GM18517 (cell line): ENCODE results near the gene BCAS1.
A peak's percentile ranks its signal among the peaks of the same experiment; 100 is the strongest.
"Not testable (repeated sequence)": the region's sequence is repeated elsewhere in the genome, so short reads cannot be mapped to it uniquely, and the experiment has no call there.

Experiments
- ATAC-seq: cut with Tn5 transposase; IDR thresholded peaks from one replicate; pipeline ENCODE4 v1.9.1; 2021; ENCODE audit warnings: mild to moderate bottlenecking, moderate library complexity; ENCODE audit not compliant: unreplicated experiment

Gene BCAS1

DNA sequence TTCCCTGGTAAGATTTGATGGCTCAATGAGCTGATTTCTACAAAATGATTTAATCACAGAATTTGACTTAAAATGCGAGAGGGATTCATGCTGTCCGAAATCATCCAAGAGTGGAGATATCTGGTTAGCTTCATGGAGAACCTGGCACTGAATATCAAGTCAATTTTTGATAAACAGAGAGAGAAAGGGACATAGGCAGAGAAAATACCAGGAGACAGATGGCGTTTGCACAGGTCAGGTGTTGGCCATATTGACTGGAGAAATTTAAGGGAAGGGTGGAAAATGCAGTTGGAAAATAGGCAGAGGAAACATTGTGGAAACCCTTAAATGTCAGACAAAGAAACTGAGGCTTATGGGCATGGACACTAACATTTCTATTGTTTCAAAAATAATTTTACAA lies 47.0 kb downstream of the BCAS1 start:
- ATAC-seq, result no peak

DNA sequence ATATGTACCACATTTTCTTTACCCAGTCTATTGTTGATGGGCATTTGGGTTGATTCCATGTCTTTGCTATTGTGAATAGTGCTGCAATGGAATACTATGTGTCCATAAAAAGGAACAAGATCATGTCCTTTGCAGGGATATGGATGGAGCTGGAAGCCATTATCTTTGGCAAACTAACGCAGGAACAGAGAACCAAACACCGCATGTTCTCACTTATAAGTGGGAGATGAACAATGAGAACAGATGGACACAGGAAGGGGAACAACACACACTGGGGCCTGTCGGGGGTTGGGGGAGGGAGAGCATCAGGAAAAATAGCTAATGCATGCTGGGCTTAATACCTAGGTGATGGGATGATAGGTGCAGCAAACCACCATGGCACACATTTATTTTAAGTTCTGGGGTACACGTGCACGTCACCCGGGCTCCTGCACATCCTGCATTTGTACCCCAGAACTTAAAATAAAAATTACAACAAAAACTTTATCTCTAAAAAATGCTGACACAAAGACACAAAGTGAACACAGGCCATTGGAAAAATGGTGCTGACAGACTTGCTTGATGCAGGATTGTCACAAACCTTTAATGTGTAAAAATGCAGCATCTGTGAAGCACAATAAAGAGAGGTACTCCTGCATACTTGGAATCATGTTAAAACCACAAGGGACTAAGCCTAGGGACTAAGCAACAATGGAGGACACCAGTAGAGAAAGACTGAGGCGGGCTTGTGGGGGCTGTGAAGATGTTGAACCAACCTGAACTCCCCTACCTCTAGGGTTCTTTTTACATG lies 48.8 kb downstream of the BCAS1 start:
- no peak for ATAC-seq

- ATAC-seq, result no peak
Observed at GRCh38 chr20:54020868-54021267, 49.5 kb downstream of the BCAS1 start.

DNA sequence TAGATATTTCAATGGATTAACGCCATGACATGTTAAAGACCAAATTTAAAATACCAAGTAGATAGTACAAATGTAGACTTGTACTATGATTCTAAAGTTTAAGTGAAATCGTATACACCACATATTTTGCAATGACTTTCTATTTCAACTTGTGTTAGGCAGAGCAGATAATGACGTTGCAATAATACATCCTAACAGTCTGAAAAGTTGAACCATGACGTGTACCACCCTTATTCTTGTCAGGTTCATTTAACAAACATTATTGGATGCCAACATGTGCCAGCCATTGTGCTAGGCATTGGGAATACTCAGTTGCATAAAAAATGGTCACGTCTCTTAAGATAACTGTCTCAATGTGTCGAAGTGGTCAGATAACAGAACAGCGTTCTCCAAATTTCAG lies 50.0 kb downstream of the BCAS1 start:
- ATAC-seq, result no peak

GRCh38 chr20:54019585-54019984 lies 50.8 kb downstream of the BCAS1 start:
- no peak for ATAC-seq

DNA sequence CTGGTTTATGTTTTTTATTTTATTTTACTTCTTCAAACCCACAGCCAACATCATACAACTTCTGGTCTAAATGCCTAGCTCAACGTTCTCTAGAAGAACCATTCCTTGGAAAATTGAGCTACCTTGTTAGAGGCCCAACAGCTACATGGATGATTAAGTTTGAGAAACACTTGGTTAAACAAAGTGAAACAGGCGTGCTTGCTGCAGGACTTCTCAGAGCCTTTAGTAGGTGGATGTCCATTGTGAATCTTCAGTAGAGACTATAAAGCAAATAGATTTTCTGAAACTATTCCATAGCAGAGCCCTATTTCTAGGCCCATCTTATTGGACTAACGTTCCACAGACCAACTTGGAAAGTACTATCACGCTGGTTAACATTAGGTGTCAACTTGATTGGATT lies 51.3 kb downstream of the BCAS1 start:
- ATAC-seq, result no peak

DNA sequence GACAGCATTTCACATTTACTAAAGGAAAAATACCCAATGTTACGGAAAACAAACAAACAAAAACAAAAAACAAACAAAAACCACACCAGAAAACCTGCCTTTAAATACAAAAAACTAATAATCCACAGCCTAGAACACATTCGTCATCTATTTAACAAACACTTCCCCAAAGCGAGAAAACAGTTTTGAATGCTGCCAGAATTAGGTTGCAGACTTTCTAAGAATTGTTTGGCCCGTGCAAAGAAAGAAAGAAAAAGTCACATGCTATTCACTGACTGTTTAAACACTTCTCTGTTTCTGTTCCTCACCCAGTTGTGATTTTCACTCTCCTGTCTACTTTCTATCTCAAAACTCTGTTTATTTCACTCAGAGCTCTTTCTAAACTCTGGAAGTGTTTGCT lies 52.5 kb downstream of the BCAS1 start:
- ATAC-seq, result peak; percentile 94

DNA sequence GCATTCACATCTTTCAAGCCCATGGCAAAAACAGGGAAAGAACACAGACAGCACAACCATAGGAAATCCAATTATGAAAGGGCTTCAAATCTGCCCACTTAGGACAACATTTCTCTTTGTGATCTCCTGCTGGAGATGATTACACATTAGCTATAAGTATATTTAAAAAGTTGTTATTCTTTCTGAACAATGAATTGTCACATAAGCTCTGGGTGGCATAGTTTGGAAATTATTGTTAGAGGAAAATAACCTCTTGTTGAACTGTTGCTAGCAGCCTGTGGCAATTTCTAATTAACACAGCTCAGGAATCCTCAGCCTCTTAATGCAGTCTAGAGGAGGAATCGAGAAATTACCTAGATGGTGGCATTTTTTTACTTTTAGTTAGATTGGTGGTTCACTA lies 54.9 kb downstream of the BCAS1 start:
- no peak for ATAC-seq

DNA sequence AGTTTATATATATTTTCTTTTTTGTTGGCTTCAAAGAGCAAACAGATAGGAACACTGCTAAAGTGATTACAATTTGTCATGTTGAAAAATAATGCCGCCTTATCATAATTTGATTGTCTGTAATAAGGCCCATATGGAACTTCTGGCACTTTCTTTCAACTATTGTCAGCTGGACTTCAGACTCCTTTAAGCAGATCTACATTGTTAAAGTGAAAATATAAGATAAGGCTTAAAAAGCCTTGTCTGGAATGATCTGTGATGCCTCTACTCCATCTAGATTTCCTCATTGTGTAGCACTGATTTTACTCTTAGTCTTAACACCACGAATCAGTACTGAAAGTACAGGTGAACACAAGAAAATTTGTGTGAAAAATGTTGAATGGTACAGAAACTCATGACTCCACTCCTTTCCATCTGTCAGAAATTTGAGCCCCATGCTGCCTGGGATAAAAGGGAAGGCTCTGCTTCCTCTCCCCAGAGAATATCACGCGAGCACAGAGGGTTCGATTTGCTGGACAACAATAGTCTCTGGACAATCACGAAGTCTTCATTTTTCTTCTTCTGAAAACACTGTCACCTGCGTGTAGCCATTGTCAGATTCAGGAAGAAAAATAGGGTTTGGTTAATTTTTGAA lies 56.0 kb downstream of the BCAS1 start:
- ATAC-seq, result no peak

- ATAC-seq, result no peak
Observed at GRCh38 chr20:54013471-54013870, 56.9 kb downstream of the BCAS1 start.

GRCh38 chr20:54011346-54011745 lies 59.0 kb downstream of the BCAS1 start:
- ATAC-seq, result no peak

- ATAC-seq, result not testable (repeated sequence)
Observed at GRCh38 chr20:54006216-54006615, 64.2 kb downstream of the BCAS1 start.

DNA sequence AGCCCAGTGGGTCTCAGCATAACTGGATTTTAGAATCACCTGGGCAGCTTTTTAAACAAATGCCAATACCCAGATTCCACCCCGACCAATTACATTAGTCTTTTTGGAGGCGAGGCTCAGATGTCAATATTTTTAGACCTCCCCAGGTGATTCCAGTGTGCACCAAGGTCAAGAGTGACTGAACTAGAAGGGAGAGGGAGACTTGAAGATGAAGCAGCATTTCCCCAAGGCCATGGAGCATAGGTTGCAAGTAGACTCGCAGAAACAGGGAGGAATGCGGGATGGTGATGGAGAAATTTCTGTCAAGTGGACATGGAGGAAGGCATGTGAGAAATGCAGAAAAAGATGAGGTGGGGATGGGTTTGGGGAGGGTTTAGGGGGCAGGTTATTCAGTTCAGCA lies 64.9 kb downstream of the BCAS1 start:
- ATAC-seq, result no peak

DNA sequence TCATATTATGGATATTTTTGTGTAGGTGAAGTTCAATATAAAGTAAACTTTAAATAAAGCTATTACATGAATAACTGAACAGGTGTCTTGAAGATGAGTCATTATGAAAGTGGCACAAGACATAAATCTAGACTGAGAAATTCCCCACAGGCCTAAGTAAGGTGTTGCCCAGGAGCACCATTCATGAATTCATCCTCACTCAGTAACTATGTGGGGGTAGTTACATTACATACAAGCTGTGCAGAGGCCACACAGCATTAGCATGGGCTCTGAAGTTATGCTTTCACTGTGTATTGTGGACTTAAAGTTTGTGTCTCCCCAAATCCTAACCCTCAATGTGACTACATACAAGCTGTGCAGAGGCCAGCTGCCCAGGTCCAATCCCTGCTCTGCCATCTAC lies 65.9 kb downstream of the BCAS1 start:
- ATAC-seq, result peak; percentile 98

DNA sequence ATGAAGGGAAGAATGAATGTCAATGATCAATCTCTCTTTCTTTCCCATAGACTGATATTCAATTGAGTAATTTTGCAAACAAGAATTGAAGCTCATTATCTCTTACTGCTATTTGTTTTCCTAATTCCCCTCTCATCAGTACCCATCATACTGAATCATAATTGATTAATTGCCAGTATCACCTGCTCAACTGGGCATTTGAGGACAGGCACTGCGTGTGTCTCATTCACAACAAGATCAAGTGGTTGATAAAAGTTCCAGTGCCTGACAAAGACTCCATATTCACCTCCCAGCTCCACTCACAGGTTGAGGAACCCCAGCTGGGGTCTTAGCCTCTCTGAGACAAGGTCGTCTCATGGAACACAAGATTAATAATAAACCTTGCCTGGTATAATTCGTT lies 67.7 kb downstream of the BCAS1 start:
- no peak for ATAC-seq

- no peak for ATAC-seq
Observed at GRCh38 chr20:54002056-54002575, 68.3 kb downstream of the BCAS1 start.

GRCh38 chr20:54000914-54001313 lies 69.5 kb downstream of the BCAS1 start:
- ATAC-seq, result no peak

- no peak for ATAC-seq
Observed at GRCh38 chr20:54000262-54000661, 70.1 kb downstream of the BCAS1 start.

DNA sequence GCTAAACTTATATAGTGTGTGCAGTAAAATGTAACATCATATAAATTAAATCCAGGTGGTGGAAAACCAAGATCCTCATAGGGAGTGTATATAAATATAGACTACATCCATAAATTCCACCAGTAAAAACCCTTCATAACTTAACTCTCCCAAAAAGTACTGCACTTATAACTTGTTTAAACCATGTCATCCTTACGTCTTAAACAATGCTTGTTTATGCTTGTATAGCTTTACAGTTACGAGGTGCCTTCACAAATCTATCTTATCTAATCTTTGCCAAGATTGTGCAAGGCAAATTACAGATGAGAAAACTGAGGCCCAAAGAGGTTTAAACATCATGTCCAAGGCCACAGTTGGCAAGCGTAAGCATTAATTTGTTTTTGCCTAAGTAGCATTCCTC lies 71.3 kb downstream of the BCAS1 start:
- ATAC-seq, result no peak

DNA sequence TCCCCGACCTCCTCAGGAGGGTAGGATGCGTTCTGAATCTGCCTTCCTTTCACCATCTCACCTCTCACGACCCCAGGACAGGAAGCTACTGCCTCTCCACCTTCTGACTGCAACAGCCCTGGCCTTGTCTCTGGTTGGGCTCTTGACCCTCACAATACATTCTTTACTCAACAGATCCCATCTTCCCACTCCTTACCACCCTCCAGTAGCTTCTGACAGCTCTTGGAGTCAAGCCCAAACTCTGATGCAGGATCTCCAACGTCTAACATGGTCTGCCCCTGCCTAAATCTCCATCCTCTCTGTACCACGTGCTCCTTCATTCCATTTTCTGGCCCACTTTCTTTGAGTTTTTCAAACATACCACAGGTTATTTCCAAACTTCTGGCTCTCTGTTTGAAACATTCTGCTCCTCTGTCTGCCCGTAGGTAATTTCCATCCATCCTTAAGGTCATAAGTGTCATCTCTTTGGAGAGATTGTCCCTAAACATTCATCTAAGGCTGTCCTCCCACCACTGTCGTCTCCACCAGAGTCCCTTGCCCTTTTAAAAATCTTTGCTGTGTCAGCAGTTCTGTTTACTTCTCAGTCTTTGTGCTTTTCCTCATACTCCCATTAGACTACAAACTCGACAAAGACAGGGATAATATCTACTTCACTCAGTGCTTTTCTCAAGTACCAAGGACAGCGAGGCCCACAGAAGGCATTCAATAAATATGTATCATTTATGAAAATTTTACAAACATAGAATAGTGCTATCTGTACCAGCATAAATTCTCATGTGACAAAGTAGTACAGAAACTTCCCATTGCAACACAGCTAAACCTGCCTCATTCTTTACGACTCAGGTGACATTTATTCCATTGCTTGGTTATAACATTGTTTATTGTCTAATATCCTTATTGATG lies 73.6 kb downstream of the BCAS1 start:
- ATAC-seq, result no peak

- no peak for ATAC-seq
Observed at GRCh38 chr20:53995949-53996348, 74.4 kb downstream of the BCAS1 start.
